Measurements from ENCODE around the gene TMEM183A.

DNA sequence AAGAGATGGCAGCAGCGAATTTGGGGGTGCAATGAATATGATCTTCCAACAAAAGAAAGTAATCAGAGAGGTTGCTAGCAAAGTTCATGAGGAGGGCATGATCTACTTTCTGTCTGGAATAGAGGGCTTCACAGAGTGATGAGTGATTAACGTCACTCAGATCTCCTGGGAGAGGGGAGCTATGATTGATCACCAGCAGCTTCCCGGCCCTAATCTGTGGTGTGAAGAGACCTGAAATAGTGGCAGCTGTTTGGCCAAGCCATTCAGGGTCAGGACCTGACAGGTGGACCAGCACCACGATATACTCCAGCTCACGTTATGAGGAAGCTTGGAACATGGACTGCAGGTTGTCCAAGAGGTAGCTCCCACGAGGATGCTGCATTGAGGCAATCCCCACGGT lies 19.9 kb upstream of the TMEM183A start:
- TF ChIP-seq POLR2A (IDR thresholded peaks at IDR 0.05) (no peak), EP300 (IDR thresholded peaks at IDR 0.05) (no peak)
- TF ChIP-seq, protein P1, sequence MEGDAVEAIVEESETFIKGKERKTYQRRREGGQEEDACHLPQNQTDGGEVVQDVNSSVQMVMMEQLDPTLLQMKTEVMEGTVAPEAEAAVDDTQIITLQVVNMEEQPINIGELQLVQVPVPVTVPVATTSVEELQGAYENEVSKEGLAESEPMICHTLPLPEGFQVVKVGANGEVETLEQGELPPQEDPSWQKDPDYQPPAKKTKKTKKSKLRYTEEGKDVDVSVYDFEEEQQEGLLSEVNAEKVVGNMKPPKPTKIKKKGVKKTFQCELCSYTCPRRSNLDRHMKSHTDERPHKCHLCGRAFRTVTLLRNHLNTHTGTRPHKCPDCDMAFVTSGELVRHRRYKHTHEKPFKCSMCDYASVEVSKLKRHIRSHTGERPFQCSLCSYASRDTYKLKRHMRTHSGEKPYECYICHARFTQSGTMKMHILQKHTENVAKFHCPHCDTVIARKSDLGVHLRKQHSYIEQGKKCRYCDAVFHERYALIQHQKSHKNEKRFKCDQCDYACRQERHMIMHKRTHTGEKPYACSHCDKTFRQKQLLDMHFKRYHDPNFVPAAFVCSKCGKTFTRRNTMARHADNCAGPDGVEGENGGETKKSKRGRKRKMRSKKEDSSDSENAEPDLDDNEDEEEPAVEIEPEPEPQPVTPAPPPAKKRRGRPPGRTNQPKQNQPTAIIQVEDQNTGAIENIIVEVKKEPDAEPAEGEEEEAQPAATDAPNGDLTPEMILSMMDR (IDR thresholded peaks at IDR 0.05) = no peak

Data from ovary (tissue), 3 donors.